ENCODE data around the gene EPB41L4A. TPM values are rescaled to one million over a fixed set of nuclear protein-coding genes. Genes with fewer than 3 reads are reported as not detected.
A peak's percentile ranks its signal among the peaks of the same experiment; 100 is the strongest.
"Not testable (repeated sequence)": the region's sequence is repeated elsewhere in the genome, so short reads cannot be mapped to it uniquely, and the experiment has no call there.

EPB41L4A gene
- polyA plus RNA-seq, 4 donors = 26.8 to 32.3 (median 27.9) TPM

GRCh38 chr5:112263469-112263868 lies 155.6 kb downstream of the EPB41L4A start:
- no peak for DNase-seq (ENCODE audit: low read depth in 4 of 4, low spot score in 2 of 4)

- DNase-seq (ENCODE audit: low read depth in 4 of 4, low spot score in 2 of 4) = no peak
Observed at GRCh38 chr5:112258571-112258970, 160.5 kb downstream of the EPB41L4A start.

- no peak for DNase-seq (ENCODE audit: low read depth in 4 of 4, low spot score in 2 of 4)
Observed at GRCh38 chr5:112257976-112258375, 161.1 kb downstream of the EPB41L4A start.

GRCh38 chr5:112257005-112257404 lies 162.1 kb downstream of the EPB41L4A start:
- DNase-seq (ENCODE audit: low read depth in 4 of 4, low spot score in 2 of 4) = no peak

- no peak for DNase-seq (ENCODE audit: low read depth in 4 of 4, low spot score in 2 of 4)
Observed at GRCh38 chr5:112254303-112254702, 164.8 kb downstream of the EPB41L4A start.

- DNase-seq (ENCODE audit: low read depth in 4 of 4, low spot score in 2 of 4) = no peak
Observed at GRCh38 chr5:112253478-112254250, 165.4 kb downstream of the EPB41L4A start.

- DNase-seq (ENCODE audit: low read depth in 4 of 4, low spot score in 2 of 4) = no peak
Observed at GRCh38 chr5:112250551-112250950, 168.5 kb downstream of the EPB41L4A start.

GRCh38 chr5:112248623-112249022 lies 170.5 kb downstream of the EPB41L4A start:
- DNase-seq (ENCODE audit: low read depth in 4 of 4, low spot score in 2 of 4) = no peak

GRCh38 chr5:112247960-112248359 lies 171.1 kb downstream of the EPB41L4A start:
- no peak for DNase-seq (ENCODE audit: low read depth in 4 of 4, low spot score in 2 of 4)

- no peak for DNase-seq (ENCODE audit: low read depth in 4 of 4, low spot score in 2 of 4)
Observed at GRCh38 chr5:112245656-112246055, 173.4 kb downstream of the EPB41L4A start.

- DNase-seq (ENCODE audit: low read depth in 4 of 4, low spot score in 2 of 4) = no peak
Observed at GRCh38 chr5:112239996-112240395, 179.1 kb downstream of the EPB41L4A start.

GRCh38 chr5:112238473-112238872 lies 180.6 kb downstream of the EPB41L4A start:
- DNase-seq (ENCODE audit: low read depth in 4 of 4, low spot score in 2 of 4) = no peak

GRCh38 chr5:112237456-112237855 lies 181.6 kb downstream of the EPB41L4A start:
- no peak for DNase-seq (ENCODE audit: low read depth in 4 of 4, low spot score in 2 of 4)

GRCh38 chr5:112234000-112234399 lies 185.1 kb downstream of the EPB41L4A start:
- no peak for DNase-seq (ENCODE audit: low read depth in 4 of 4, low spot score in 2 of 4)

GRCh38 chr5:112232667-112233066 lies 186.4 kb downstream of the EPB41L4A start:
- DNase-seq (ENCODE audit: low read depth in 4 of 4, low spot score in 2 of 4) = no peak

GRCh38 chr5:112230606-112231005 lies 188.5 kb downstream of the EPB41L4A start:
- DNase-seq (ENCODE audit: low read depth in 4 of 4, low spot score in 2 of 4) = no peak

- peak in 1 of 4 donors; percentile 44 for DNase-seq (ENCODE audit: low read depth in 4 of 4, low spot score in 2 of 4)
Observed at GRCh38 chr5:112228667-112229066, 190.4 kb downstream of the EPB41L4A start.

GRCh38 chr5:112227911-112228631 lies 191.0 kb downstream of the EPB41L4A start:
- no peak for DNase-seq (ENCODE audit: low read depth in 4 of 4, low spot score in 2 of 4)

- no peak for DNase-seq (ENCODE audit: low read depth in 4 of 4, low spot score in 2 of 4)
Observed at GRCh38 chr5:112226215-112226614, 192.9 kb downstream of the EPB41L4A start.

- DNase-seq (ENCODE audit: low read depth in 4 of 4, low spot score in 2 of 4) = not testable (repeated sequence)
Observed at GRCh38 chr5:112222997-112223396, 196.1 kb downstream of the EPB41L4A start.

GRCh38 chr5:112221128-112221527 lies 197.9 kb downstream of the EPB41L4A start:
- no peak for DNase-seq (ENCODE audit: low read depth in 4 of 4, low spot score in 2 of 4)

- DNase-seq (ENCODE audit: low read depth in 4 of 4, low spot score in 2 of 4) = no peak
Observed at GRCh38 chr5:112219000-112219399, 200.1 kb downstream of the EPB41L4A start.
